Measurements from ENCODE around the gene DPY19L3.
A peak's percentile ranks its signal among the peaks of the same experiment; 100 is the strongest.

DPY19L3 gene

GRCh38 chr19:32464279-32464678 is 58.7 kb downstream of the DPY19L3 start:
- DNase-seq (ENCODE audit: low read depth, low spot score): peak; percentile 23
- no peak overlapping the region for H3K4me3 ChIP-seq (ENCODE audit: low read depth, low read length)
- in situ Hi-C loops (cut with HindIII; ENCODE audit: low sequenced_read_pairs): no loop called here
- TF ChIP-seq CTCF (IDR thresholded peaks at IDR 0.05; ENCODE audit: low read depth, low read length): peak; percentile 40

GRCh38 chr19:32465176-32465575 is 59.6 kb downstream of the DPY19L3 start:
- TF ChIP-seq CTCF (IDR thresholded peaks at IDR 0.05; ENCODE audit: low read depth, low read length): no peak
- no peak for DNase-seq (ENCODE audit: low read depth, low spot score)
- H3K4me3 ChIP-seq (ENCODE audit: low read depth, low read length): no peak overlapping the region
- in situ Hi-C loops (cut with HindIII; ENCODE audit: low sequenced_read_pairs): no loop called here

GRCh38 chr19:32469795-32470194 is 64.2 kb downstream of the DPY19L3 start:
- in situ Hi-C loops (cut with HindIII; ENCODE audit: low sequenced_read_pairs): no loop called here
- no peak for DNase-seq (ENCODE audit: low read depth, low spot score)
- H3K4me3 ChIP-seq (ENCODE audit: low read depth, low read length): no peak overlapping the region
- TF ChIP-seq CTCF (IDR thresholded peaks at IDR 0.05; ENCODE audit: low read depth, low read length): no peak

- in situ Hi-C loops (cut with HindIII; ENCODE audit: low sequenced_read_pairs): no loop called here
- TF ChIP-seq CTCF (IDR thresholded peaks at IDR 0.05; ENCODE audit: low read depth, low read length): no peak
- no peak overlapping the region for H3K4me3 ChIP-seq (ENCODE audit: low read depth, low read length)
- no peak for DNase-seq (ENCODE audit: low read depth, low spot score)
Observed at GRCh38 chr19:32471095-32471494, 65.5 kb downstream of the DPY19L3 start.

GRCh38 chr19:32471811-32472210 is 66.2 kb downstream of the DPY19L3 start:
- in situ Hi-C loops (cut with HindIII; ENCODE audit: low sequenced_read_pairs): no loop called here
- H3K4me3 ChIP-seq (ENCODE audit: low read depth, low read length): no peak overlapping the region

GRCh38 chr19:32475141-32476031 is 69.8 kb downstream of the DPY19L3 start:
- TF ChIP-seq CTCF (IDR thresholded peaks at IDR 0.05; ENCODE audit: low read depth, low read length): no peak
- no peak overlapping the region for H3K4me3 ChIP-seq (ENCODE audit: low read depth, low read length)
- in situ Hi-C loops (cut with HindIII; ENCODE audit: low sequenced_read_pairs): no loop called here
- no peak for DNase-seq (ENCODE audit: low read depth, low spot score)

More at GRCh38 chr19:32471811-32472210, 66.2 kb downstream of the DPY19L3 start:
- no peak for TF ChIP-seq CTCF (IDR thresholded peaks at IDR 0.05; ENCODE audit: low read depth, low read length)
- DNase-seq (ENCODE audit: low read depth, low spot score): no peak
